Common myeloid progenitor, CD34-positive (primary cell): Measurements from ENCODE around the gene OR52M1.
"Not testable (repeated sequence)": the region's sequence is repeated elsewhere in the genome, so short reads cannot be mapped to it uniquely, and the experiment has no call there.

Experiments
- CTCF ChIA-PET: fragments of 350-600 bp; sonication (Branson Sonifier 250); formaldehyde crosslinking; loops from one replicate; lab custom pipeline; 2021; ENCODE audit warnings: antibody characterized with exemption; lab: Charles Lee
- POLR2A ChIA-PET: fragments of 350-600 bp; sonication (Branson Sonifier 250); formaldehyde crosslinking; loops from one replicate; lab custom pipeline; 2021; ENCODE audit warnings: antibody characterized with exemption; lab: Charles Lee
- DNase-seq, 3 donors: peaks; one replicate each; pipeline versions ENCODE4 v3.0.0 to v3.0.0-alpha.2; 2013
- H3K27ac ChIP-seq, 2 experiments: 1 replicate in 1 of 2; 2 replicates in 1 of 2; pipeline ENCODE4 v1.7.0; 2013; ENCODE audit warnings: inconsistent platforms in 2 of 2, low read length in 2 of 2, mild to moderate bottlenecking in 2 of 2, low read depth in 1 of 2, moderate library complexity in 1 of 2; ENCODE audit not compliant: severe bottlenecking in 2 of 2, insufficient read depth in 1 of 2, poor library complexity in 1 of 2
- H3K27me3 ChIP-seq, 5 experiments: replicated peaks in 2 of 5; 1 replicate in 3 of 5; 2 replicates in 2 of 5; pipeline versions ENCODE4 v1.6.1 to v1.7.0; 2013; ENCODE audit warnings: low read length in 4 of 5, mild to moderate bottlenecking in 2 of 5, moderate library complexity in 2 of 5, inconsistent platforms in 1 of 5; ENCODE audit not compliant: insufficient read depth in 5 of 5, control insufficient read depth in 4 of 5
- H3K36me3 ChIP-seq, 4 experiments: 1 replicate in 2 of 4; 2 replicates in 2 of 4; pipeline versions ENCODE4 v1.6.1 to v1.7.0; 2013; ENCODE audit warnings: low read length in 3 of 4, control low read depth in 1 of 4, mild to moderate bottlenecking in 1 of 4; ENCODE audit not compliant: control insufficient read depth in 4 of 4, insufficient read depth in 4 of 4
- H3K4me1 ChIP-seq, 4 experiments: 1 replicate in 3 of 4; 2 replicates in 1 of 4; pipeline versions ENCODE4 v1.6.1 to v1.7.1; 2013; ENCODE audit warnings: low read length in 3 of 4, mild to moderate bottlenecking in 3 of 4, control low read depth in 1 of 4, inconsistent platforms in 1 of 4, moderate library complexity in 1 of 4; ENCODE audit not compliant: control insufficient read depth in 4 of 4, insufficient read depth in 4 of 4; ENCODE audit errors: control extremely low read depth in 1 of 4
- H3K4me3 ChIP-seq, 7 experiments: 1 replicate in 4 of 7; 2 replicates in 3 of 7; pipeline versions ENCODE4 v1.5.1 to v1.7.0; 2013; ENCODE audit warnings: mild to moderate bottlenecking in 7 of 7, low read length in 6 of 7, moderate library complexity in 6 of 7, inconsistent platforms in 2 of 7, low read depth in 2 of 7, control low read depth in 1 of 7; ENCODE audit not compliant: insufficient read depth in 4 of 7, control insufficient read depth in 1 of 7; ENCODE audit errors: extremely low read depth in 1 of 7
- H3K9me3 ChIP-seq, 5 experiments: 1 replicate in 4 of 5; 2 replicates in 1 of 5; pipeline versions ENCODE4 v1.6.1 to v1.7.1; 2013; ENCODE audit warnings: low read length in 4 of 5, mild to moderate bottlenecking in 2 of 5, inconsistent platforms in 1 of 5, low read depth in 1 of 5, moderate library complexity in 1 of 5; ENCODE audit not compliant: control insufficient read depth in 4 of 5, insufficient read depth in 2 of 5; ENCODE audit errors: control extremely low read depth in 1 of 5
- WGBS: methylation state at CpG from one replicate; pipeline ENCODE4 v1.1.5; 2013; ENCODE audit not compliant: insufficient coverage; 5-methylcytosine and 5-hydroxymethylcytosine counted together

Gene OR52M1

GRCh38 chr11:4514196-4514595, 30.8 kb upstream of the OR52M1 start:
- Histone ChIP-seq H3K9me3 (no peaks in the 10 kb centered on the region), H3K27me3 (peaks cover 0 to 3% (median 0%) of the 10 kb centered on the region in 5 experiments), H3K4me1 (no peaks in the 10 kb centered on the region), H3K36me3 (no peaks in the 10 kb centered on the region), H3K27ac (no peak overlapping the region), H3K4me3 (no peak overlapping the region)
- ChIA-PET POLR2A (no interaction called here), CTCF (interaction anchor here (0.6 kb wide), 1 partner anchor 8 kb away, joined by 3 read pairs; no protein-coding TSS in a partner anchor)
- no peak for DNase-seq
- no CpG with 5 or more reads among the region's 1 CpG for WGBS

- H3K4me1 ChIP-seq = no peaks in the 10 kb centered on the region
- DNase-seq = no peak
- H3K9me3 ChIP-seq = no peaks in the 10 kb centered on the region
- H3K27ac ChIP-seq = no peak overlapping the region
- no peak overlapping the region for H3K4me3 ChIP-seq
- no peaks in the 10 kb centered on the region for H3K27me3 ChIP-seq
- ChIA-PET CTCF (interaction anchor here (0.7 to 2.3 kb wide), 3 partner anchors 9 to 335 kb away, joined by 3 to 8 read pairs (median 3); no protein-coding TSS in a partner anchor), POLR2A (no interaction called here)
- no peaks in the 10 kb centered on the region for H3K36me3 ChIP-seq
- WGBS = 70% methylated on average over 2 of the region's 2 CpGs
These were observed 22.7 kb upstream of the OR52M1 start for GRCh38 chr11:4522339-4522738.

- no peaks in the 10 kb centered on the region for H3K4me1 ChIP-seq
- no peak overlapping the region for H3K27ac ChIP-seq
- H3K4me3 ChIP-seq = no peak overlapping the region
- WGBS = 97% methylated on average over 5 of the region's 6 CpGs
- CTCF ChIA-PET = interaction anchor here (1.3 to 2.3 kb wide), 2 partner anchors 29 to 335 kb away, joined by 3 to 8 read pairs; no protein-coding TSS in a partner anchor
- no peaks in the 10 kb centered on the region for H3K27me3 ChIP-seq
- POLR2A ChIA-PET = no interaction called here
- no peaks in the 10 kb centered on the region for H3K36me3 ChIP-seq
- DNase-seq = no peak
- no peaks in the 10 kb centered on the region for H3K9me3 ChIP-seq
These were observed 22.2 kb upstream of the OR52M1 start for GRCh38 chr11:4522752-4523151.

GRCh38 chr11:4523666-4524065, 21.3 kb upstream of the OR52M1 start:
- POLR2A ChIA-PET = no interaction called here
- CTCF ChIA-PET = no interaction called here
- H3K27ac ChIP-seq = no peak overlapping the region
- H3K36me3 ChIP-seq = no peaks in the 10 kb centered on the region
- no peaks in the 10 kb centered on the region for H3K9me3 ChIP-seq
- no peak overlapping the region for H3K4me3 ChIP-seq
- WGBS = no CpG with 5 or more reads among the region's 1 CpG
- H3K4me1 ChIP-seq = no peaks in the 10 kb centered on the region
- H3K27me3 ChIP-seq = no peaks in the 10 kb centered on the region
- no peak for DNase-seq

GRCh38 chr11:4527926-4528325, 17.1 kb upstream of the OR52M1 start:
- Histone ChIP-seq H3K4me3 (no peak overlapping the region), H3K36me3 (no peaks in the 10 kb centered on the region), H3K9me3 (peaks cover 0 to 4% (median 0%) of the 10 kb centered on the region in 5 experiments), H3K27ac (no peak overlapping the region), H3K27me3 (no peaks in the 10 kb centered on the region), H3K4me1 (no peaks in the 10 kb centered on the region)
- no peak for DNase-seq
- POLR2A ChIA-PET = no interaction called here
- CTCF ChIA-PET = no interaction called here
- WGBS = no CpG with 5 or more reads among the region's 2 CpGs

- DNase-seq, POLR2A ChIA-PET, H3K9me3 ChIP-seq, CTCF ChIA-PET, H3K36me3 ChIP-seq, H3K4me3 ChIP-seq, H3K27me3 ChIP-seq, H3K27ac ChIP-seq, H3K4me1 ChIP-seq: not testable (repeated sequence)
- 91% methylated on average over 11 of the region's 11 CpGs for WGBS
These were observed 13.3 kb upstream of the OR52M1 start for GRCh38 chr11:4531686-4532085.

- WGBS = 50% methylated on average over 2 of the region's 3 CpGs
- POLR2A ChIA-PET = no interaction called here
- DNase-seq = peak; percentile 32 to 63 (median 55)
- H3K4me1 ChIP-seq = no peaks in the 10 kb centered on the region
- H3K36me3 ChIP-seq = no peaks in the 10 kb centered on the region
- no peak overlapping the region for H3K4me3 ChIP-seq
- CTCF ChIA-PET = interaction anchor here (0.6 to 12.6 kb wide), 13 partner anchors 13 to 357 kb away, joined by 3 to 177 read pairs (median 3); no protein-coding TSS in a partner anchor
- peaks cover 0 to 7% (median 0%) of the 10 kb centered on the region in 5 experiments for H3K27me3 ChIP-seq
- no peak overlapping the region for H3K27ac ChIP-seq
- H3K9me3 ChIP-seq = no peaks in the 10 kb centered on the region
These were observed 5.3 kb upstream of the OR52M1 start for GRCh38 chr11:4539603-4540219.
